IgD-negative memory B cell (primary cell): Measurements from ENCODE around the gene EIF3M. TPM values are rescaled to one million over a fixed set of nuclear protein-coding genes. Genes with fewer than 3 reads are reported as not detected.

Experiments used
- H3K27ac Mint-ChIP-seq, 3 donors: one replicate each; pipeline ENCODE4 v1.8.0; 2020 to 2022; ENCODE audit warnings: mild to moderate bottlenecking in 3 of 3, mixed read lengths in 3 of 3, moderate library complexity in 1 of 3
- H3K27me3 Mint-ChIP-seq: one replicate; pipeline ENCODE4 v1.8.0; 2021; ENCODE audit warnings: mixed read lengths
- H3K36me3 Mint-ChIP-seq: one replicate; pipeline ENCODE4 v1.8.0; 2020; ENCODE audit warnings: mild to moderate bottlenecking, mixed read lengths
- H3K4me1 Mint-ChIP-seq, 3 donors: one replicate each; pipeline ENCODE4 v1.8.0; 2020 to 2022; ENCODE audit warnings: mixed read lengths in 3 of 3, mild to moderate bottlenecking in 1 of 3
- H3K4me3 Mint-ChIP-seq, 4 donors: one replicate each; pipeline ENCODE4 v1.8.0; 2020 to 2022; ENCODE audit warnings: mild to moderate bottlenecking in 4 of 4, mixed read lengths in 4 of 4, moderate library complexity in 3 of 4
- H3K9me3 Mint-ChIP-seq, 3 donors: one replicate each; pipeline ENCODE4 v1.8.0; 2020 to 2021; ENCODE audit warnings: mixed read lengths in 3 of 3, mild to moderate bottlenecking in 1 of 3
- polyA plus RNA-seq: library from polyadenylated mRNA; unstranded; fragments of 300-500 nt; fragmentation: Illumina TruSeq; gene quantifications from one replicate; pipeline ENCODE4 v1.2.3, GENCODE V29; 2021

EIF3M gene
- polyA plus RNA-seq: 203 TPM

- H3K27me3 Mint-ChIP-seq: no peaks in the 10 kb centered on the region
- H3K4me3 Mint-ChIP-seq: peak within 1 kb of the TSS; percentile 98 to 100 (median 98)
- peaks cover 32 to 34% (median 33%) of the 10 kb centered on the region in 3 donors for H3K4me1 Mint-ChIP-seq
- no peaks in the 10 kb centered on the region for H3K36me3 Mint-ChIP-seq
- no peaks in the 10 kb centered on the region for H3K9me3 Mint-ChIP-seq
- H3K27ac Mint-ChIP-seq: peak within 1 kb of the TSS; percentile 93 to 99 (median 98)
Observed at GRCh38 chr11:32583459-32584271, at the start of gene EIF3M. Gene EIF3M (plus strand): TSS chr11:32583831. CDS start chr11:32583888, 57 bp downstream.

DNA sequence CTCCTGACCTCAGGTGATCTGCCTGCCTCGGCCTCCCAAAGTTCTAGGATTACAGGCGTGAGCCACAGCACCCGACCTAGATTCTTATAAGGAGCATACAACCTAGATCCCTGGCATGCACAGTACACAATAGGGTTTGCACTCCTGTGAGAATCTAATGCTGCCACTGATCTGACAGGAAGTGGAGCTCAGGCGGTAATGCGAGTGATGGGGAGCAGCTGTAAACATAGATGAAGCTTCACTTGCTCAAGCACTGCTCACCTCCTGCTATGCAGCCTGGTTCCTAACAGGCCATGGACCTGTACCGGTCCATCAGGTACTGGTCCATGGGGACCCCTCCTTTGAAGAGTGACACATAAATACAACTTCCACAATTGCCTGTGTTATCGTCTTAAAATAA is 44.8 kb upstream of the EIF3M start:
- H3K36me3 Mint-ChIP-seq: peaks cover 5% of the 10 kb centered on the region
- H3K27ac Mint-ChIP-seq: no peak overlapping the region
- H3K4me3 Mint-ChIP-seq: no peak overlapping the region
- H3K9me3 Mint-ChIP-seq: peaks cover 0 to 5% (median 3%) of the 10 kb centered on the region in 3 donors
- no peaks in the 10 kb centered on the region for H3K4me1 Mint-ChIP-seq
- peaks cover 5% of the 10 kb centered on the region for H3K27me3 Mint-ChIP-seq

- Mint-ChIP-seq H3K27me3 (peaks cover 3% of the 10 kb centered on the region), H3K9me3 (peaks cover 0 to 2% (median 0%) of the 10 kb centered on the region in 3 donors), H3K4me1 (peaks cover 0 to 5% (median 0%) of the 10 kb centered on the region in 3 donors), H3K27ac (no peak overlapping the region), H3K36me3 (peaks cover 1% of the 10 kb centered on the region), H3K4me3 (no peak overlapping the region)
Observed at GRCh38 chr11:32549611-32550187, 33.9 kb upstream of the EIF3M start.

DNA sequence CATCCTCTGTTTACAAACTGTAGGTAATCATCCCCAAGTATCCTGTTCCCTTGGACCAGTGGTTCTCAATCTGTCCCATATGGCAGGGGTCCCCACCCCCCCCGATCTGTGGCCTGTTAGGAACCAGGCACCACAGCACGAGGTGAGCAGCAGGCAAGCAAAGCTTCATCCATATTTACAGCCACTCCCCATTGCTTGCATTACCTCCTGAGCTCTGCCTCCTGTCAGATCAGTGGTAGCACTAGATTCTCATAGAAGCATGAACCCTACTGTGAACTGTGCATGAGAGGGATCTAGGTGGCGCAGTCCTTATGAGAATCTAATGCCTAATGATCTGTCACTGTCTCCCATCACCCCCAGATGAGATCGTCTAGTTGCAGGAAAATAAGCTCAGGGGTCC is 33.4 kb upstream of the EIF3M start:
- H3K4me3 Mint-ChIP-seq: no peak overlapping the region

GRCh38 chr11:32555091-32555490 is 28.5 kb upstream of the EIF3M start:
- H3K4me1 Mint-ChIP-seq: peaks cover 0 to under 1% (median 0%) of the 10 kb centered on the region in 3 donors
- H3K9me3 Mint-ChIP-seq: peaks cover 0 to 3% (median 0%) of the 10 kb centered on the region in 3 donors
- no peak overlapping the region for H3K4me3 Mint-ChIP-seq
- peaks cover 2% of the 10 kb centered on the region for H3K27me3 Mint-ChIP-seq
- H3K27ac Mint-ChIP-seq: no peak overlapping the region
- no peaks in the 10 kb centered on the region for H3K36me3 Mint-ChIP-seq

More for the DNA sequence above, 33.4 kb upstream of the EIF3M start:
- Mint-ChIP-seq H3K9me3 (peaks cover 0 to 2% (median 0%) of the 10 kb centered on the region in 3 donors), H3K27ac (no peak overlapping the region), H3K36me3 (peaks cover 1% of the 10 kb centered on the region), H3K4me1 (peaks cover 0 to 5% (median 0%) of the 10 kb centered on the region in 3 donors), H3K27me3 (peaks cover 3% of the 10 kb centered on the region)

GRCh38 chr11:32555895-32556294 is 27.7 kb upstream of the EIF3M start:
- Mint-ChIP-seq H3K4me3 (no peak overlapping the region), H3K27me3 (no peaks in the 10 kb centered on the region), H3K4me1 (no peaks in the 10 kb centered on the region)

GRCh38 chr11:32561835-32562234 is 21.8 kb upstream of the EIF3M start:
- no peak overlapping the region for H3K4me3 Mint-ChIP-seq
- H3K4me1 Mint-ChIP-seq: peaks cover 0 to 6% (median 0%) of the 10 kb centered on the region in 3 donors
- H3K27me3 Mint-ChIP-seq: no peaks in the 10 kb centered on the region
- no peak overlapping the region for H3K27ac Mint-ChIP-seq
- H3K9me3 Mint-ChIP-seq: no peaks in the 10 kb centered on the region
- peaks cover 1% of the 10 kb centered on the region for H3K36me3 Mint-ChIP-seq

More at GRCh38 chr11:32555895-32556294, 27.7 kb upstream of the EIF3M start:
- Mint-ChIP-seq H3K27ac (no peak overlapping the region), H3K36me3 (no peaks in the 10 kb centered on the region), H3K9me3 (peaks cover 0 to 3% (median 0%) of the 10 kb centered on the region in 3 donors)

GRCh38 chr11:32562839-32563599 is 20.6 kb upstream of the EIF3M start:
- no peaks in the 10 kb centered on the region for H3K27me3 Mint-ChIP-seq
- no peak overlapping the region for H3K4me3 Mint-ChIP-seq
- peaks cover 1% of the 10 kb centered on the region for H3K36me3 Mint-ChIP-seq
- H3K4me1 Mint-ChIP-seq: peaks cover 0 to 6% (median 3%) of the 10 kb centered on the region in 3 donors
- H3K27ac Mint-ChIP-seq: no peak overlapping the region
- no peaks in the 10 kb centered on the region for H3K9me3 Mint-ChIP-seq

DNA sequence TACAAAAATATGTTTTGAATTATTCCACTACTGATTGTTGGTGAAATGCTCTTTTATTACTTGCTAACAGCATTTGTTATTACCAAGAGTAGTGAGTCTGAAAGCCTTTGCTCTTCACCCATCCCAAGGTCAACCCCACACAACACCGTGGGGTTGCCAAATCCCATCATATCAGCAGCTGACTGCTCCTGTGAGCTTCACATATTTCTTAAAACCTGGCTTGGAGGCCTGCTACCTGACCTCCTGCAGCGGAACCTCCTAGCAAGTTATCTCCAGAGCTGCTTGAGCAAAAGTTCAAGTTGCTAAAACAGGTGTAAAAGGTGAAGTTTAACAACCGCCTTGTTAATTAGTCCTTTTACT is 20.1 kb upstream of the EIF3M start:
- H3K4me1 Mint-ChIP-seq: peaks cover 0 to 6% (median 3%) of the 10 kb centered on the region in 3 donors
- H3K27me3 Mint-ChIP-seq: peaks cover 3% of the 10 kb centered on the region
- peaks cover 1% of the 10 kb centered on the region for H3K36me3 Mint-ChIP-seq
- no peaks in the 10 kb centered on the region for H3K9me3 Mint-ChIP-seq
- H3K27ac Mint-ChIP-seq: no peak overlapping the region
- no peak overlapping the region for H3K4me3 Mint-ChIP-seq

DNA sequence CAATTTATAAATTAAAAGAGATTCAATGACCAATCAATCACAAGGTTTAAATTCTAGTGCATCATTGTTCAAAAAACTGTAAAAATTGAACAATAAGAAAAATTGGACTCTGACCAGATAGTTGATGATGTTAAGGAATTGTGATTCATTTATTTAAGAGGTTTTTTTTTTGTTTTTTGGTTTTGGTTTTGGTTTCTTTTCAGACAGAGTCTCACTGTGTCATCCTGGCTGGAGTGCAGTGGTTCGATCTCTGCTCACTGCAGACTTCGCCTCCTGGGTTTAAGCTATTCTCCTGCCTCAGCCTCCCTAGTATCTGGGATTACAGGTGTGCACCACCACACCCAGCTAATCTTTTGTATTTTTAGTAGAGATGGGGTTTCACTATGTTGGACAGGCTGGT is 17.1 kb upstream of the EIF3M start:
- no peak overlapping the region for H3K27ac Mint-ChIP-seq
- peaks cover 12% of the 10 kb centered on the region for H3K27me3 Mint-ChIP-seq
- peaks cover 1% of the 10 kb centered on the region for H3K36me3 Mint-ChIP-seq
- peaks cover 0 to 6% (median 3%) of the 10 kb centered on the region in 3 donors for H3K4me1 Mint-ChIP-seq
- H3K4me3 Mint-ChIP-seq: no peak overlapping the region
- no peaks in the 10 kb centered on the region for H3K9me3 Mint-ChIP-seq

DNA sequence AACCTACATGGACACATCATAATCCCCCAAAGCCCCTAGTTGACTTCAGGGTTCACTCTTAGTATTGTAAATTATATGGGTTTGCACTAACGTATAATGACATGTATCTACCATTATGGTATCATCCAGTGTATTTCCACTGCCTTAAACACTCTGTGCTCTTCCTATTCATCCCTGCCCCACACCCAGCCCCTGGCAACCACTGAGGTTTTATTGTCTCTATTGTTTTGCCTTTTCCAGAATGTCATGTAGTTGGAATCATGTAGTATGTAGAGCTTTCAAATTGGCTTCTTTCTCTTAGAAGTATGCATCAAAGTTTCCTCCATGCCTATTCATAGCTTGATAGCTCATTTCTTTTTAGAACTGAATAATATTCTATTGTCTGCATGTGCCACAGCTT is 16.5 kb upstream of the EIF3M start:
- Mint-ChIP-seq H3K4me1 (peaks cover 0 to 6% (median 3%) of the 10 kb centered on the region in 3 donors), H3K4me3 (no peak overlapping the region), H3K27me3 (peaks cover 14% of the 10 kb centered on the region), H3K36me3 (peaks cover 1% of the 10 kb centered on the region), H3K27ac (no peak overlapping the region), H3K9me3 (no peaks in the 10 kb centered on the region)

DNA sequence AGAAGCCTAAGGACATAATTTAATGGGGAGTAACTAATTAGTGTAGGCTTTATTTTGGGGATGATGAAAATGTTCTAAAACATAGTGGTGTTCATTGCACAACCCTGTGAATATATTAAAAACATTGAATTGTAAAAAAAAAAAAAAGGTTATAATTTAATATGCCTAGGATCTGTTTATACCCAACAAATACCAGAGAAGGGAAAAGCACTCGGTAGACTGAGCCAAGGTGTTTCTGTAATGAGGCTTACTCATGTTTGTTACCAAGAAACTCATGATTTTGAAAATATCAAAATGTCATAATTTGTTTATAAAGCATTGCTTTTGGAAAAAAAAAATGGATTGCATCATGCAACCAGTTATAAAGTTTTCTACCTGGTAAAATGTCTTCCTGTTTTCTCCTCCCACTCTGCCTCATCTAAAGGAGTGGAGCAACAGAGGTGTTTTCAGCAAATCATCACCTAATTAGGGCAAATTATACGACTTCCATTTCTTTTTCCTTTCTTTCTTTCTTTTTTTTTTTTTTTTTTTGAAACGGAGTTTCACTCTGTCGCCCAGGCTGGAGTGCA is 14.2 kb upstream of the EIF3M start:
- no peaks in the 10 kb centered on the region for H3K9me3 Mint-ChIP-seq
- H3K27ac Mint-ChIP-seq: no peak overlapping the region
- no peak overlapping the region for H3K4me3 Mint-ChIP-seq
- peaks cover 1% of the 10 kb centered on the region for H3K36me3 Mint-ChIP-seq
- H3K27me3 Mint-ChIP-seq: peaks cover 16% of the 10 kb centered on the region
- H3K4me1 Mint-ChIP-seq: peaks cover 0 to 6% (median 3%) of the 10 kb centered on the region in 3 donors

DNA sequence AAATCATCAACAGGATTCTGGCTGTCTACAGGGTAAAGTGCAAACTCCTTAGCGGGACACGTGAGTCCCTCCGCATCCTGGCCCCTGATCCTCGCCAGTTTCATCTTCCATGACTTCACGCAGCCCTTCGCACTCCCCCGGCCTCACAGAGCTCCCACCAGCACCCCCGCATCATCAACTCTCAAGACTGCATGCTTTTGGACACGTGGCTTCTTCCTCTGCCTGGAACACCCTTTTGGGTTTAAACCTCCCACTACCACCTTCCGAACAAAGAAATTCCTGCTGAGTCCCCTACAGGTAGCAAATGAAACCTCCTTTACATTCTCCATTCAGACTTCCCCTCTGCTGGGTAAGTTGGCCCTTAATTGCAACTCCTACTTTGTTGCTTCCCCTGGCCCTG is 12.6 kb upstream of the EIF3M start:
- Mint-ChIP-seq H3K27ac (no peak overlapping the region), H3K4me3 (no peak overlapping the region), H3K27me3 (peaks cover 21% of the 10 kb centered on the region), H3K4me1 (peaks cover 0 to 6% (median 3%) of the 10 kb centered on the region in 3 donors), H3K36me3 (no peaks in the 10 kb centered on the region), H3K9me3 (no peaks in the 10 kb centered on the region)

DNA sequence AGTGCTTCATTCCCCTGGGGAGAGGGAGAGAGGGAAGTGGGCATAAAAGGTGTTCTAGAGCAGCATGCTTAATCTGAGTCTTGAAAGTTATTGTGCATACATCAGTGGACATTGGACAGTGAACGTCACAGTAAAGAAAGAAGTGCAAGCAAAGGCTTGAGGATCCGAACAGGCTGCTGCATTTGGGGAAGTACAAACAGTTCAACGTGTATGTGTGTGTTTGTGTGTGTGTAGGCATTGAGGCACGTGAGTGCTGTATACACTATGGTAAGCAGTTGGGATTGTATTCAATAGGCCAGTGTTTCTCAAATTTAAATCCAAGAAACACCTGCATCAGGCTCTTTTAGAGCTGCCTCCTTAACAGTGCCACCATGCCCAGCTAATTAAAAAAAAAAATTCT is 10.4 kb upstream of the EIF3M start:
- Mint-ChIP-seq H3K4me3 (no peak overlapping the region), H3K36me3 (no peaks in the 10 kb centered on the region), H3K27me3 (peaks cover 20% of the 10 kb centered on the region), H3K9me3 (no peaks in the 10 kb centered on the region), H3K27ac (no peak overlapping the region), H3K4me1 (no peaks in the 10 kb centered on the region)

DNA sequence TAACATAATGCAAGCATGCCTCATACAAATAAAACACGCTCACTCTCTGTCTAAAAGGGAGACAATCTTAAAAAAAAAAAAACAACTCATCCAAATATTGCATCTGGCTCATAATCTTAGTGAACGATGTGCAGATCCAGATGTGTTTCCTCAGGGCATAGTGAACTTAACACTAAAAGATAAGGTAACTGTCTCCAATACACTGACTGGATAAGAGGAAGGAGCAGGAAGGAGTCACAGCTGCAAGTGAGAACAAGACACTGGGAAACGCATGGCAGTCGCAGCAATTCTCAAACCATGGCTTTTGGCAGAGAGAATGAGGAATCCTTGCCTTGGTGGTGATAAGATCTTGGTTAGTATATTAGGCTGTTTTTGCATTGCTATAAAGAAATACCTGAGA is 9.2 kb upstream of the EIF3M start:
- no peak overlapping the region for H3K4me3 Mint-ChIP-seq
- no peak overlapping the region for H3K27ac Mint-ChIP-seq
- H3K36me3 Mint-ChIP-seq: no peaks in the 10 kb centered on the region
- H3K27me3 Mint-ChIP-seq: peaks cover 16% of the 10 kb centered on the region
- no peaks in the 10 kb centered on the region for H3K4me1 Mint-ChIP-seq
- H3K9me3 Mint-ChIP-seq: no peaks in the 10 kb centered on the region
